GM12878 (cell line): ENCODE results near the gene SULT1C4.

Experiments
- CBX5 ChIP-seq: sonication (generic); IDR thresholded peaks from 2 replicates; pipeline ENCODE4 v1.6.1; 2016; ENCODE audit warnings: low read depth, moderate library complexity, mild to moderate bottlenecking, inconsistent platforms
- CTCF ChIP-seq, 3 experiments: IDR thresholded peaks in 2 of 3; conservative IDR thresholded peaks in 1 of 3; 2 replicates each; pipeline ENCODE4 v1.5.1; 2011; ENCODE audit warnings: low read depth in 3 of 3, low read length in 3 of 3, mild to moderate bottlenecking in 3 of 3, control low read depth in 2 of 3, moderate library complexity in 2 of 3, inconsistent platforms in 1 of 3, mixed read lengths in 1 of 3; ENCODE audit not compliant: control insufficient read depth in 2 of 3, insufficient read depth in 1 of 3; ENCODE audit errors: extremely low read depth in 1 of 3
- EP300 ChIP-seq, 2 experiments: fragments of 150-350 bp in 1 of 2; IDR thresholded peaks; 2 replicates each; pipeline ENCODE4 v1.6.1; 2011 to 2012; ENCODE audit warnings: low read depth in 2 of 2, low read length in 2 of 2, borderline replicate concordance in 1 of 2, improper control_type of control experiment in 1 of 2, inconsistent platforms in 1 of 2; ENCODE audit not compliant: control insufficient read depth in 1 of 2
- FOXM1 ChIP-seq: IDR thresholded peaks from 2 replicates; pipeline ENCODE4 v1.6.1; 2012; ENCODE audit warnings: low read depth, mild to moderate bottlenecking, inconsistent platforms, low read length, moderate library complexity
- HDAC6 ChIP-seq: fragments of 200-600 bp; sonication (generic); IDR thresholded peaks from one replicate; pipeline ENCODE4 v1.8.0; 2017; ENCODE audit warnings: antibody characterized with exemption; ENCODE audit not compliant: unreplicated experiment
- JUND ChIP-seq: IDR thresholded peaks from 2 replicates; pipeline ENCODE4 v1.6.1; 2012; ENCODE audit warnings: low read depth, mild to moderate bottlenecking, low read length, improper control_type of control experiment, moderate library complexity
- KDM1A ChIP-seq: fragments of 200-600 bp; sonication (generic); IDR thresholded peaks from 2 replicates; pipeline ENCODE4 v1.6.1; 2016; ENCODE audit warnings: borderline replicate concordance
- POLR2AphosphoS5 ChIP-seq: IDR thresholded peaks from 2 replicates; pipeline ENCODE4 v1.6.1; 2011; ENCODE audit warnings: mild to moderate bottlenecking, low read length, inconsistent platforms
- SREBF1 ChIP-seq: IDR thresholded peaks from 2 replicates; pipeline ENCODE4 v1.6.1; 2012; ENCODE audit warnings: mild to moderate bottlenecking, low read length
- YY1 ChIP-seq: IDR thresholded peaks from 2 replicates; pipeline ENCODE4 v1.6.1; 2011; ENCODE audit warnings: low read depth, mild to moderate bottlenecking, low read length
- ZBTB4 ChIP-seq: fragments of 450-650 bp; formaldehyde crosslinking; IDR thresholded peaks from 2 replicates; pipeline ENCODE4 v1.4.0; 2022; ENCODE audit warnings: mild to moderate bottlenecking, moderate library complexity
- TF ChIP-seq, protein P1 (sequence below): IDR thresholded peaks from 2 replicates; pipeline ENCODE4 v1.6.1; 2011; ENCODE audit warnings: borderline replicate concordance, low read depth, mild to moderate bottlenecking, moderate library complexity, mixed read lengths, low read length; ENCODE audit not compliant: insufficient read depth; ENCODE audit errors: extremely low read length

- no peak for TF ChIP-seq YY1
- TF ChIP-seq KDM1A = no peak
- TF ChIP-seq CTCF (IDR thresholded peaks at IDR 0.05 in 2 of 3, conservative IDR thresholded peaks at IDR 0.05 in 1 of 3; ENCODE audit: control insufficient read depth in 2 of 3, extremely low read depth in 1 of 3, insufficient read depth in 1 of 3, low read depth in 3 of 3, low read length in 3 of 3) = no peak
- no peak for TF ChIP-seq HDAC6
- no peak for TF ChIP-seq CBX5
- no peak for TF ChIP-seq EP300 (IDR thresholded peaks at IDR 0.05; ENCODE audit: borderline replicate concordance in 1 of 2, control insufficient read depth in 1 of 2, low read depth in 2 of 2, low read length in 2 of 2)
- no peak for TF ChIP-seq ZBTB4 (CRISPR knock-in tag)
- TF ChIP-seq JUND = no peak
- TF ChIP-seq POLR2AphosphoS5 = no peak
- TF ChIP-seq FOXM1 = no peak
- TF ChIP-seq SREBF1 = no peak
- TF ChIP-seq, protein P1, sequence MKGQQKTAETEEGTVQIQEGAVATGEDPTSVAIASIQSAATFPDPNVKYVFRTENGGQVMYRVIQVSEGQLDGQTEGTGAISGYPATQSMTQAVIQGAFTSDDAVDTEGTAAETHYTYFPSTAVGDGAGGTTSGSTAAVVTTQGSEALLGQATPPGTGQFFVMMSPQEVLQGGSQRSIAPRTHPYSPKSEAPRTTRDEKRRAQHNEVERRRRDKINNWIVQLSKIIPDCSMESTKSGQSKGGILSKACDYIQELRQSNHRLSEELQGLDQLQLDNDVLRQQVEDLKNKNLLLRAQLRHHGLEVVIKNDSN = no peak
Observed at GRCh38 chr2:108414256-108414876, 36.6 kb downstream of the SULT1C4 start.
